ENCODE results near the gene BTBD8. TPM values are rescaled to one million over a fixed set of nuclear protein-coding genes. Genes with fewer than 3 reads are reported as not detected.
A peak's percentile ranks its signal among the peaks of the same experiment; 100 is the strongest.

BTBD8 gene
- total RNA-seq, 1 experiment from 2014 or later: 3.0 TPM

- DNase-seq: no peak
- H3K36me3 ChIP-seq (replicated peaks; ENCODE audit: control insufficient read depth, insufficient read depth, low read length): no peaks in the 10 kb centered on the region
- H3K27me3 ChIP-seq (ENCODE audit: control insufficient read depth, insufficient read depth, low read length): no peaks in the 10 kb centered on the region; the same call in 1 of the 2 replicates
- H3K4me3 ChIP-seq (ENCODE audit: insufficient read depth, low read depth, low read length): no peak overlapping the region
Measured at GRCh38 chr1:92192246-92192645, 112.1 kb downstream of the BTBD8 start.

GRCh38 chr1:92194511-92194910 lies 114.4 kb downstream of the BTBD8 start:
- DNase-seq: no peak
- H3K4me3 ChIP-seq (ENCODE audit: insufficient read depth, low read depth, low read length): no peak overlapping the region
- H3K27me3 ChIP-seq (ENCODE audit: control insufficient read depth, insufficient read depth, low read length): no peaks in the 10 kb centered on the region; the same call in 1 of the 2 replicates
- no peaks in the 10 kb centered on the region for H3K36me3 ChIP-seq (replicated peaks; ENCODE audit: control insufficient read depth, insufficient read depth, low read length)

DNA sequence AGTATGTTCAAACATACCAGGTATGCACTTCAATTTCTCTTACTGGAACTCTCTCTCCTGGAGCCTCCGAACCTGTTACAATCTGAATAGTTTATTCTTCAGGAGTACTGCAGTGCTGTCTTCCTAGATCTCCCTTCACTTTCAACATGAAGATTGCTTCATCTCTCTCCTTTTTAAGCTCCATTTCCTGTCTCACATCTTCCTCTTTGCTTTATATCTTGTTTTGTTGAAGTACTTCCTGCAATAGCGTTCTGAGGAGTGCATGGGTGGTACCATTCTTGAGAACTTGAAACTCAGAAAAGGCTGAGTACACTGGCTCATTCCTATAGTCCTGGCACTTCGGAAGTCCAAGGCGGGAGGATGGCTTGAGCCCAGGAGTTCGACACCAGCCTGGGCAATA lies 121.8 kb downstream of the BTBD8 start:
- Histone ChIP-seq H3K4me3 (ENCODE audit: insufficient read depth, low read depth, low read length) (no peak overlapping the region), H3K27me3 (ENCODE audit: control insufficient read depth, insufficient read depth, low read length) (no peaks in the 10 kb centered on the region), H3K36me3 (replicated peaks; ENCODE audit: control insufficient read depth, insufficient read depth, low read length) (no peaks in the 10 kb centered on the region)
- DNase-seq: no peak

- Histone ChIP-seq H3K27me3 (ENCODE audit: control insufficient read depth, insufficient read depth, low read length) (no peaks in the 10 kb centered on the region), H3K4me3 (ENCODE audit: insufficient read depth, low read depth, low read length) (no peak overlapping the region), H3K36me3 (replicated peaks; ENCODE audit: control insufficient read depth, insufficient read depth, low read length) (no peaks in the 10 kb centered on the region)
- no peak for DNase-seq
Measured at GRCh38 chr1:92203105-92203504, 123.0 kb downstream of the BTBD8 start.

DNA sequence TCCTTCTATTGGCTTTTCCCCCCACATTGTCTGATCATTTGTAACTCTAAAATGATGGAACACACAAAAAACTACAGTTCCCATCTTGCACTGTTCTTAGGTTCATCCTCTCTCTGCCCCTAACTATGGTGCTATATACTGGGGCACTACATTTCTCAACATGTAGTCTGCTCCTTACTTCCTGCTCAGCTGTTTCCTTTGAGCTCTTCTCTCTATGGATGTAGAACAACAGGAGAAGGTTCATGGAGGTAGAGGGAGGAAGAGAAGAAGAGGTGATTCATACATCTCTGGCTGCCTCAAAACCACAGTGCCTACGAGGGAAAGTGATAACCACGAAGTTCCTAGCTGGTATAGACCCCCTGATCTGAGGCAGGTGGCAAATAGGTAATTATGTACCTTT lies 130.6 kb downstream of the BTBD8 start:
- H3K4me3 ChIP-seq (ENCODE audit: insufficient read depth, low read depth, low read length): no peak overlapping the region
- no peak for DNase-seq
- no peaks in the 10 kb centered on the region for H3K36me3 ChIP-seq (replicated peaks; ENCODE audit: control insufficient read depth, insufficient read depth, low read length)
- H3K27me3 ChIP-seq (ENCODE audit: control insufficient read depth, insufficient read depth, low read length): no peaks in the 10 kb centered on the region

DNA sequence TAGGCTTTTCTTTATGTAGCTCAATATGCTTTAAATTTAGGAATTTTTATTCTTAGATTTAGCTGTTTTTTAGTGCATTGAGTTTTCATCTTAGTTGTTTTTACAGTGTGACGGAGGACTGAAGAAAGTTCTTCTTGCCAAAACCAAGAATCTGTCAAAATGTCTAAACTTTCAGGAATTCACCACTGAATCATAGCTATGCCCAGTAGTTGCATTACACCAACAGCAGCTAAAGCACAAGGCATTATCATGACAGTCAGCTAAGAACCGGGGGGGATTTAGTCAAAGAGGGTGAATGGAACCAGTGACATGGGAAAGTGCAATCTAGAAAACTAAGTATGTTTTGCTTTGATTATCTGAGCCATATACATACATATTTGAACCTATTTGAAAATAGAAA lies 131.0 kb downstream of the BTBD8 start:
- Histone ChIP-seq H3K27me3 (ENCODE audit: control insufficient read depth, insufficient read depth, low read length) (no peaks in the 10 kb centered on the region), H3K36me3 (replicated peaks; ENCODE audit: control insufficient read depth, insufficient read depth, low read length) (no peaks in the 10 kb centered on the region), H3K4me3 (ENCODE audit: insufficient read depth, low read depth, low read length) (no peak overlapping the region)
- no peak for DNase-seq

- Histone ChIP-seq H3K36me3 (replicated peaks; ENCODE audit: control insufficient read depth, insufficient read depth, low read length) (no peaks in the 10 kb centered on the region), H3K4me3 (ENCODE audit: insufficient read depth, low read depth, low read length) (no peak within 1 kb of the TSS), H3K27me3 (ENCODE audit: control insufficient read depth, insufficient read depth, low read length) (no peaks in the 10 kb centered on the region)
- DNase-seq: peak; percentile 15
Measured at GRCh38 chr1:92217721-92218120, 137.6 kb downstream of the BTBD8 start, which contains the start of gene C1orf146. TSS of gene C1orf146 (plus strand) at chr1:92217915. CDS start at chr1:92231421, 13,506 bp downstream.

GRCh38 chr1:92218559-92218958 lies 138.4 kb downstream of the BTBD8 start:
- no peaks in the 10 kb centered on the region for H3K36me3 ChIP-seq (replicated peaks; ENCODE audit: control insufficient read depth, insufficient read depth, low read length)
- no peaks in the 10 kb centered on the region for H3K27me3 ChIP-seq (ENCODE audit: control insufficient read depth, insufficient read depth, low read length)
- H3K4me3 ChIP-seq (ENCODE audit: insufficient read depth, low read depth, low read length): no peak overlapping the region
- peak; percentile 34 for DNase-seq

- no peak overlapping the region for H3K4me3 ChIP-seq (ENCODE audit: insufficient read depth, low read depth, low read length)
- H3K36me3 ChIP-seq (replicated peaks; ENCODE audit: control insufficient read depth, insufficient read depth, low read length): no peaks in the 10 kb centered on the region
- no peak for DNase-seq
- no peaks in the 10 kb centered on the region for H3K27me3 ChIP-seq (ENCODE audit: control insufficient read depth, insufficient read depth, low read length)
Measured at GRCh38 chr1:92219028-92219427, 138.9 kb downstream of the BTBD8 start.

DNA sequence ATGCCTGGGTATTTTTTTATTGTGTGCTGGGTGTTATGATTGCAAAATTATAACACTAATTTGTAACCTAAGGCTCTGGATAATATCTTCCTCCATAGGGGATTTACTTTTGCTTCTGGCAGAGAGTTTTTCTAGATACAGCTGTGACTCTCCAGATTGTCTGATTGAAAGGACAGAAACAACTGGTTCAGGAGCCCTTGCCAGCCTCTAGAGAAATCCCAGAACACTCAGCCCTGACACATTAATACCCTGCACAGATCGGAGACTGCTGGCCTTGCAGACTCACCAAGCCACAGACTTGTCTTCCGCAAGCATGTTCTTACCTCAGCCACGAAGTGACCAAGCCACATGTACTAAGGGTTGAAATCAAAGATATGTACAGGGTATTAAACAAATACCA lies 148.3 kb downstream of the BTBD8 start:
- H3K4me3 ChIP-seq (ENCODE audit: insufficient read depth, low read depth, low read length): no peak overlapping the region
- no peaks in the 10 kb centered on the region for H3K36me3 ChIP-seq (replicated peaks; ENCODE audit: control insufficient read depth, insufficient read depth, low read length)
- H3K27me3 ChIP-seq (ENCODE audit: control insufficient read depth, insufficient read depth, low read length): no peaks in the 10 kb centered on the region
- no peak for DNase-seq

DNA sequence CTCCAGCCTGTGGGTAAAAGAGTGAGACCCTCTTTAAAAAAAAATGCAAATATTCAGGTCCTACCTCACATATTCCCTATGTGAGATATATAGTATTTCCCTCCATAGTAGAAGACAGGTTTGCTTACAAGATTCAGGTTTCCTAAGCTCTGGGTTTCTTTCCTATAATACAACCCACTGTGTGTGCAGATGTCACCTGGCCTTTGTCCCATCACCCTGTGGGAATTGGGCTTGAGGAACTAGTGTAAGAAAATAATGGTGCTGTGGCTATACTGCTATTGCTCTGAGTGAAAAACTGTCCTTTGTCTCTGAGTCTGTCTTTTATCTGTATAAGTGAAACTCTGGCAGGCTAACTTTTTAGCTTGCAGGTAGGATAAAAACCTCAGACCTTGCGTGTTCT lies 150.6 kb downstream of the BTBD8 start:
- H3K4me3 ChIP-seq (ENCODE audit: insufficient read depth, low read depth, low read length): no peak overlapping the region
- no peaks in the 10 kb centered on the region for H3K27me3 ChIP-seq (ENCODE audit: control insufficient read depth, insufficient read depth, low read length)
- DNase-seq: no peak
- no peaks in the 10 kb centered on the region for H3K36me3 ChIP-seq (replicated peaks; ENCODE audit: control insufficient read depth, insufficient read depth, low read length)

Other genes with a start within 250 kb of the BTBD8 start
- 2.3 and 2.4 TPM in 2 replicates for gene TGFBR3, start 194.2 kb upstream of the BTBD8 start, total RNA-seq (2014; rRNA removed; shearing (Covaris generic))
- gene BRDT, start 130.9 kb upstream of the BTBD8 start, total RNA-seq (2014; rRNA removed; shearing (Covaris generic)): 0.07 and 0.31 TPM in 2 replicates
- 0.14 and 0.63 TPM in 2 replicates for gene EPHX4, start 50.4 kb upstream of the BTBD8 start, total RNA-seq (2014; rRNA removed; shearing (Covaris generic))
- gene SETSIP, start 4.9 kb upstream of the BTBD8 start, total RNA-seq (2014; rRNA removed; shearing (Covaris generic)): 0.52 TPM in 1 of 2 replicates, not detected in the other
- not detected in 2 replicates for gene C1orf146, start 137.6 kb downstream of the BTBD8 start, total RNA-seq (2014; rRNA removed; shearing (Covaris generic))
- 23.2 and 31.3 TPM in 2 replicates for gene GLMN, start 218.6 kb downstream of the BTBD8 start, total RNA-seq (2014; rRNA removed; shearing (Covaris generic))
- 28.3 and 35.4 TPM in 2 replicates for gene RPAP2, start 218.7 kb downstream of the BTBD8 start, total RNA-seq (2014; rRNA removed; shearing (Covaris generic))